ENCODE data around the gene NUCB2. TPM values are rescaled to one million over a fixed set of nuclear protein-coding genes. Genes with fewer than 3 reads are reported as not detected.

The NUCB2 gene
- total and polyA plus RNA-seq, 2 donors (not counting 1 experiment from before 2014, with no cell fraction given), result 164 to 176 TPM

DNA sequence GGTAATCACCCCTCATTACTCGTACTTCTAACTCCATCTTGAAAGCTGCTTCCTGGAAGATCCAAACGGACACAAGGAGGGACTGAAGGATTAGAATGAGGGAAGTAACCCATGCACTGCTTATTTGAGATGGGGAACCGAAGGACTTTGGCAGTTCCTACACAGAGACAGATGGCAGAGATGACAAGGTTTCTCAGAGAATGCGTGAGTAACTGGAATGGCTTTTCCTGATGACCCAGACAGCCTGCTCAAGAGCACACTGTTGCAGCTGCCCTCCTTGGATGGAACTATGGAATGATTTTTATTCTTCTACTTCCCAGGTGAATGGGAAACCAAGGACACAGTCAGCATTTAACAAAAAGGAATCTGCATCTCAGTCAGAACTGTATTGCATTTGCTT lies 104.6 kb downstream of the NUCB2 start:
- H4K20me1 ChIP-seq (ENCODE audit: control insufficient read depth, extremely low read depth, insufficient read depth, low read length), result no peaks in the 10 kb centered on the region
- H3K4me1 ChIP-seq (ENCODE audit: control insufficient read depth, extremely low read depth, insufficient read depth, low read length), result no peaks in the 10 kb centered on the region
- no peaks in the 10 kb centered on the region for H3K9me3 ChIP-seq (ENCODE audit: control insufficient read depth, insufficient read depth, low read depth, low read length)
- H3K27ac ChIP-seq (ENCODE audit: insufficient read depth, low read length), result no peak overlapping the region
- no peaks in the 10 kb centered on the region for H3K27me3 ChIP-seq (ENCODE audit: control insufficient read depth, insufficient read depth, low read length)
- no peak overlapping the region for H3K4me3 ChIP-seq (replicated peaks in 1 of 4; ENCODE audit: control extremely low read depth in 1 of 4, insufficient read depth in 1 of 4, low read depth in 3 of 4, low read length in 4 of 4)
- H3K4me2 ChIP-seq (ENCODE audit: extremely low read depth, insufficient read depth, low read length), result no peak overlapping the region
- no peaks in the 10 kb centered on the region for H3K79me2 ChIP-seq (ENCODE audit: control insufficient read depth, insufficient read depth, low read length)
- H3K36me3 ChIP-seq (ENCODE audit: control insufficient read depth, insufficient read depth, low read length), result no peaks in the 10 kb centered on the region
- no peak overlapping the region for H3K9ac ChIP-seq (ENCODE audit: insufficient read depth, low read length)
- H2AFZ ChIP-seq (ENCODE audit: low read length), result no peak overlapping the region
- no peak for TF ChIP-seq EZH2 (IDR thresholded peaks at IDR 0.05; ENCODE audit: low read length, missing control alignments)
- TF ChIP-seq, protein P1, sequence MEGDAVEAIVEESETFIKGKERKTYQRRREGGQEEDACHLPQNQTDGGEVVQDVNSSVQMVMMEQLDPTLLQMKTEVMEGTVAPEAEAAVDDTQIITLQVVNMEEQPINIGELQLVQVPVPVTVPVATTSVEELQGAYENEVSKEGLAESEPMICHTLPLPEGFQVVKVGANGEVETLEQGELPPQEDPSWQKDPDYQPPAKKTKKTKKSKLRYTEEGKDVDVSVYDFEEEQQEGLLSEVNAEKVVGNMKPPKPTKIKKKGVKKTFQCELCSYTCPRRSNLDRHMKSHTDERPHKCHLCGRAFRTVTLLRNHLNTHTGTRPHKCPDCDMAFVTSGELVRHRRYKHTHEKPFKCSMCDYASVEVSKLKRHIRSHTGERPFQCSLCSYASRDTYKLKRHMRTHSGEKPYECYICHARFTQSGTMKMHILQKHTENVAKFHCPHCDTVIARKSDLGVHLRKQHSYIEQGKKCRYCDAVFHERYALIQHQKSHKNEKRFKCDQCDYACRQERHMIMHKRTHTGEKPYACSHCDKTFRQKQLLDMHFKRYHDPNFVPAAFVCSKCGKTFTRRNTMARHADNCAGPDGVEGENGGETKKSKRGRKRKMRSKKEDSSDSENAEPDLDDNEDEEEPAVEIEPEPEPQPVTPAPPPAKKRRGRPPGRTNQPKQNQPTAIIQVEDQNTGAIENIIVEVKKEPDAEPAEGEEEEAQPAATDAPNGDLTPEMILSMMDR (conservative IDR thresholded peaks at IDR 0.05 in 1 of 2, IDR thresholded peaks at IDR 0.05 in 1 of 2; ENCODE audit: low read depth in 1 of 2, low read length in 2 of 2), result no peak
- peak in 1 of 2 donors; percentile 54 for DNase-seq (ENCODE audit: low read depth in 2 of 2)

Other genes with a start within 250 kb of the NUCB2 start
- gene RPS13, start 199.1 kb upstream of the NUCB2 start, total RNA-seq, result 941 and 1,142 TPM in 2 replicates
- 1,064 and 1,206 TPM in 2 replicates for gene RPS13, start 199.1 kb upstream of the NUCB2 start, polyA plus RNA-seq
- 38.0 and 39.8 TPM in 2 replicates for gene PIK3C2A, start 68.8 kb upstream of the NUCB2 start, total RNA-seq
- gene PIK3C2A, start 68.8 kb upstream of the NUCB2 start, polyA plus RNA-seq, result 32.5 and 45.4 TPM in 2 replicates
- 4.5 and 4.9 TPM in 2 replicates for gene NCR3LG1, start 75.1 kb downstream of the NUCB2 start, total RNA-seq
- 5.2 and 6.0 TPM in 2 replicates for gene NCR3LG1, start 75.1 kb downstream of the NUCB2 start, polyA plus RNA-seq
- not detected in 2 replicates for gene KCNJ11, start 111.9 kb downstream of the NUCB2 start, total RNA-seq
- gene KCNJ11, start 111.9 kb downstream of the NUCB2 start, polyA plus RNA-seq, result not detected in 2 replicates
- not detected in 2 replicates for gene ABCC8, start 200.1 kb downstream of the NUCB2 start, total RNA-seq
- gene ABCC8, start 200.1 kb downstream of the NUCB2 start, polyA plus RNA-seq, result not detected in 2 replicates